GM19193 (cell line): ENCODE measurements around the gene NTN5.

Experiments
- POLR2A ChIP-seq: IDR thresholded peaks from 4 replicates; pipeline ENCODE4 v1.6.1; 2011; ENCODE audit not compliant: insufficient read depth, insufficient read length; ENCODE audit errors: extremely low read depth

Gene NTN5

GRCh38 chr19:48676887-48677286 lies 4.1 kb upstream of the NTN5 start:
- TF ChIP-seq POLR2A = no peak

GRCh38 chr19:48676487-48676886 lies 3.7 kb upstream of the NTN5 start:
- no peak for TF ChIP-seq POLR2A

- no peak for TF ChIP-seq POLR2A
Observed at GRCh38 chr19:48674921-48675824, 2.4 kb upstream of the NTN5 start.

GRCh38 chr19:48674216-48674809 lies 1.5 kb upstream of the NTN5 start:
- TF ChIP-seq POLR2A = no peak

- TF ChIP-seq POLR2A = no peak
Observed at GRCh38 chr19:48673436-48674100, 751 bp upstream of the NTN5 start.

GRCh38 chr19:48671446-48671995 lies 1.3 kb downstream of the NTN5 start:
- TF ChIP-seq POLR2A = no peak

- TF ChIP-seq POLR2A = no peak
Observed at GRCh38 chr19:48670699-48671445, 1.9 kb downstream of the NTN5 start.

- TF ChIP-seq POLR2A = no peak
Observed at GRCh38 chr19:48669903-48670668, 2.7 kb downstream of the NTN5 start.

GRCh38 chr19:48668761-48669160 lies 4.1 kb downstream of the NTN5 start:
- no peak for TF ChIP-seq POLR2A

GRCh38 chr19:48668332-48668731 lies 4.5 kb downstream of the NTN5 start:
- no peak for TF ChIP-seq POLR2A

- TF ChIP-seq POLR2A = no peak
Observed at GRCh38 chr19:48665786-48666185, 7.0 kb downstream of the NTN5 start.

- no peak for TF ChIP-seq POLR2A
Observed at GRCh38 chr19:48664476-48664875, 8.3 kb downstream of the NTN5 start.

- TF ChIP-seq POLR2A = no peak
Observed at GRCh38 chr19:48663667-48664066, 9.2 kb downstream of the NTN5 start.

- no peak for TF ChIP-seq POLR2A
Observed at GRCh38 chr19:48661711-48662090, 11.1 kb downstream of the NTN5 start.

- no peak for TF ChIP-seq POLR2A
Observed at GRCh38 chr19:48660852-48661710, 11.7 kb downstream of the NTN5 start.
